ENCODE data around the gene ELP1. TPM values are rescaled to one million over a fixed set of nuclear protein-coding genes. Genes with fewer than 3 reads are reported as not detected.
A peak's percentile ranks its signal among the peaks of the same experiment; 100 is the strongest.
"Not testable (repeated sequence)": the region's sequence is repeated elsewhere in the genome, so short reads cannot be mapped to it uniquely, and the experiment has no call there.

Gene ELP1
- total RNA-seq, 1 donor, result 17.2 TPM

DNA sequence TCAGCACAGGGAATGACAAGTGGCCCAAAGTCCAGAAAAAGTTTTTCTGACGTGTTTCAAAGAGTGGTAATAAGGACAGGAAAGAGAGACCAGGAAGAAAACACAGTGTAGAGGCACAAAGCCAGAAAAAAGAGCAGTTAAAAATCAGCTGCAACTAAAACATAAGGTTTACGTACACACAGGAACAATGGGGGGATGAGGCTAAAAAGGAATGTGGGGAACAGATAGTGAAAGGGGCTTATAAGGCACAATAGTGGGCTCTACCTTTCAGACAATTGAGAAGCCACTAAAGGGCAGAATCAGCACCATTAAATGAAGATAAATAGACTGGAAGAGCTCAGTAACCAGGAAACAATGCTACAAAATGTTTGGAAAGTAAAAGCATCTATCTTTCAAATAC lies 5.5 kb downstream of the ELP1 start:
- no peak for DNase-seq (ENCODE audit: low read depth in 2 of 3, low spot score in 2 of 3)

DNA sequence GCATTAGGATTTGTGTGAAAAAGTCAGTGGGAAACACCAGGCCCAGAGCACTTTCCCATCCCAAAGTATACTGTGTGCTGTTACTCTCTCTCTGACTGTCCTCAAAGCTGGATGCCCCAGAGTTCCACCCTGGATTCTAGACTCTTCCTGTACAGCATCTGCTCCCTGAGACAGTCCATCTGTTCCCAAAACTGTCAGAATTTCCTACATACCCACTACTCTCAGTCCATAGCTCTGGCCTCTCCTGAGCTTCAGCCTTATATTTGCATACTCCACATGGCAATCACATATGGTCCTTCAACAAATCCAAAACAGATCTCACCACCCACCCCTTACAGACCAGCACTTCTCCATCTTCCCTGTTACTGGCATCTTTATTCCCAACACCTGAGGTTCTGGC lies 9.5 kb downstream of the ELP1 start:
- DNase-seq (ENCODE audit: low read depth in 2 of 3, low spot score in 2 of 3), result no peak

- no peak for DNase-seq (ENCODE audit: low read depth in 2 of 3, low spot score in 2 of 3)
These were observed 12.7 kb downstream of the ELP1 start for GRCh38 chr9:108921200-108921599.

- DNase-seq (ENCODE audit: low read depth in 2 of 3, low spot score in 2 of 3), result not testable (repeated sequence)
These were observed 13.5 kb downstream of the ELP1 start for GRCh38 chr9:108920401-108920800.

GRCh38 chr9:108919517-108919916 lies 14.4 kb downstream of the ELP1 start:
- DNase-seq (ENCODE audit: low read depth in 2 of 3, low spot score in 2 of 3), result no peak

- DNase-seq (ENCODE audit: low read depth in 2 of 3, low spot score in 2 of 3), result no peak
These were observed 20.5 kb downstream of the ELP1 start for GRCh38 chr9:108913391-108913790.

DNA sequence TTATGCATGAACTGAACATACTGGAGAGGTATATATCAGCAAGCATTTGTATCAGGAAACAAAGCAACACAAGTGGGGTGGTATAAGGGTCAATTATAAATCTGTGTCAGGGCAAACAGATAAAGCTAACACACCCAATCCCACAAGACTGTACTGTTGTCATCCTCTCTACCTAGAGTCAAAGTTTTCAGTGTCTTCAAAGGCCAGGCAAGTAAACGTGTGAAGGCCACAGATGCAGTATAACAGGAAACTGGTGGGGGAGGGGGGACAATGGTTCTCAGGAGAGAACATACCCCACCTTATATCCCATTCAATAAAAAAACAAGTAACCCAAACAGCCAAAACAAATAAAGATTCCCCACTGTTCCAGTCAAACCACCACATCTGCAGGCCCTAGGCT lies 22.1 kb downstream of the ELP1 start:
- no peak for DNase-seq (ENCODE audit: low read depth in 2 of 3, low spot score in 2 of 3)

- no peak for DNase-seq (ENCODE audit: low read depth in 2 of 3, low spot score in 2 of 3)
These were observed 23.0 kb downstream of the ELP1 start for GRCh38 chr9:108910914-108911313.

- DNase-seq (ENCODE audit: low read depth in 2 of 3, low spot score in 2 of 3), result no peak
These were observed 23.5 kb downstream of the ELP1 start for GRCh38 chr9:108910402-108910801.

DNA sequence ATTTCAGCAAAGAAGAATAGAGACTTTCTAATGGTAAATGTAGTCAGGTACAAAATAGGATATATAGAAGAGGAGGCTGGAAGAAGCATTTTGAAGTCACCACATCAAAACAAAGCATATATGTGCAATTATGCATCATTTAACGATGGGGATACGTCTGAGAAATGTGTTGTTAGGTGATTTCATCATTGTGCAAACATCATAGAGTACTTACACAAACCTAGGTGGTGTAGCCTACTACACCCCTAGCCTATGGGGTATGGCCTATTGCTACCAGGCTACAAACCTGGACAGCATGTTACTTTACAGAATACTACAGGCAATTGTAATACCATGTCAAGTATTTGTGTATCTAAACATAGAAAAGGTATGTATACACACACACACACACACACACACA lies 28.4 kb downstream of the ELP1 start:
- no peak for DNase-seq (ENCODE audit: low read depth in 2 of 3, low spot score in 2 of 3)

GRCh38 chr9:108904161-108904560 lies 29.8 kb downstream of the ELP1 start:
- DNase-seq (ENCODE audit: low read depth in 2 of 3, low spot score in 2 of 3), result no peak

DNA sequence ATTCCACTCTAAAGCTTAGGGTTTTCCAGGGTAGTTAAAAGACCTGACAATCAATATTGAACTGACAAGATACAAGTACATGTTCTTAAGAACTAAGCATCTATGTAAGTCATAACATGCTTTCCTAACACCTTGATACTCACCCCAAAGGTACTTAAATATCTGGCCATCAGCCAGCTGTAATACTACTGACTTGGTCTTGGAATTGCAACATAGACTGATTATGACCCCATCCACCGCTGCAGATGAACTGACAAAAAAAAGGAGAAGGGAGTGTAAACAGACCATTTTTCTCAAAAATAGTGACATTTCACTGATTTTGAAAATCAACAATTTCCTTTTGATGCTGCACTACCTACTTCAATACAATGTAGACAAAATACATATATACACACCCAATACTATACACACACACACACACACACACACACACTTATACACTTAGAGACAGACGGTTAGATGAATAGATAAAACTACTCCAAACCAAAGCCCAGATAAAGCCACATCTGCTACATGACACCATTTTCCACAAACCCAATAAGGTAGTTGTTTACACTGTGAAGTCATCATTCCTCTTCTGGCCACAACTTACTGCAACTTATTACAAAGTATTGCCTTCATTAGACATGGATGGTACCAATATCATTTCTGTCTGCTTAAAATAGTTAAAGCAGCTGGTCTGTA lies 30.4 kb downstream of the ELP1 start:
- no peak for DNase-seq (ENCODE audit: low read depth in 2 of 3, low spot score in 2 of 3)

- DNase-seq (ENCODE audit: low read depth in 2 of 3, low spot score in 2 of 3), result no peak
These were observed 33.7 kb downstream of the ELP1 start for GRCh38 chr9:108900176-108900575.

DNA sequence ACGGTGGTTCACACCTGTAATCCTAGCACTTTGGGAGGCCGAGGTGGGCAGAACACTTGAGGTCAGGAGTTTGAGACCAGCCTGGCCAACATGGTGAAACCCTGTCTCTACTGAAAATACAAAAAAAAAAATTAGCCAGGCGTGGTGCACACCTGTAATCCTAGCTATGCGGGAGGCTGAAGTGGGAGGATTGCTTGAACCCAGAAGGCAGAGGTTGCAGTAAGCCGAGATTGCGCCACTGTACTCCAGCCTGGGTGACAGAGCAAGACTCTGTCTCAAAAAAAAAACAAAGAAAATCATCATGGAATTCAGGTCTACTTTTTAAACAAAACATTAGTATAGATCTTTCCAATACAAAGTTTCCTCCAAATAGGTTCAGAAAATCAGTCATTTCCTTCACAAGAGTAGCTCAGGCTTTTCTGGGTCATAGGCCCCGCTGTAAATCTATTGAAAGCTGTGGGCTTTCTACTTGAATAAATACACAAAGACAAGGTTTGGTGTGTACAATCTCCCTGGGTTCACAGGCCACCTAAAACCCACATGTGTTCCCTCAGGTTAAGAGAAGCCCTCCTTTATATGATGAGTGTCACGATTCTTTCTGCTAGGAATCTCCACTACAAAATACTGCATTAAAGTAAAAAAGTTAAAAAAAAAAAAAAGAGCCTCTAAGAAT lies 34.8 kb downstream of the ELP1 start:
- not testable (repeated sequence) for DNase-seq (ENCODE audit: low read depth in 2 of 3, low spot score in 2 of 3)

- DNase-seq (ENCODE audit: low read depth in 2 of 3, low spot score in 2 of 3), result no peak
These were observed 36.4 kb downstream of the ELP1 start for GRCh38 chr9:108897324-108898096.

DNA sequence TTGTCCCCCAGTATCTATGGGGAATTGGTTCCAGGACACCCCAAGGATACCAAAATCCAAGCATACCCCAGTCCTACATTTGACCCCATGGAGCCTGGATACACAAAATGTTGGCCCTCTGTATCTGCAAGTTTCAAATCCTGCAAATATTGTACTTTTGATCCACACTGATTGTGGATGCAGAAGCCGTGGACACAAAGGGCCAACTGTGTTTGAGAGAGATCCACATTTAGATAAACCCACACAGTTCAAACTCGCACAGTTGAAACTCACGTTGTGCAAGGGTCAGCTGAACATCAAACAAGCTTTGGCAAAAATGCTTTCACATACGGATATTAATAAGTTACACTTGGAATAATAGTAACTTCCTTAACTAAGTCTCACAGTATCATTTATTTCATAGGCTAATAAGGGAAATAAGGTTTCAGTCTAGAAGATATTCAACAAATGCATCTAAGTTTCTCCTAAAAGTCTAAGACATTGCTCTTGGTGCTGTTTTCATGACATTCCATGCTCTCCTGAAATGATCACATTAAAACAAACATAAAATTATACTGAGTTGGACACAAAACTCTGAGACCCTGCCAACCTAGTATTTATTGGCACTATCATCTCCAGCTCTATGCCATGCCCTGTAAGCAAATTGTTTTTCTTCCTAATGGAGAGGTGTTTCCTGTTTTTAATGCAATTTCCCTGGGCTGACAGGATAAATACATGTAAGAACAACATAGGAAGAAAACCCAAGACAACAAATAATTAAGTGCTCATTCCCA lies 39.5 kb downstream of the ELP1 start:
- DNase-seq (ENCODE audit: low read depth in 2 of 3, low spot score in 2 of 3), result no peak

GRCh38 chr9:108889649-108890067 lies 44.3 kb downstream of the ELP1 start:
- DNase-seq (ENCODE audit: low read depth in 2 of 3, low spot score in 2 of 3), result peak in 1 of 3 donors; percentile 2

DNA sequence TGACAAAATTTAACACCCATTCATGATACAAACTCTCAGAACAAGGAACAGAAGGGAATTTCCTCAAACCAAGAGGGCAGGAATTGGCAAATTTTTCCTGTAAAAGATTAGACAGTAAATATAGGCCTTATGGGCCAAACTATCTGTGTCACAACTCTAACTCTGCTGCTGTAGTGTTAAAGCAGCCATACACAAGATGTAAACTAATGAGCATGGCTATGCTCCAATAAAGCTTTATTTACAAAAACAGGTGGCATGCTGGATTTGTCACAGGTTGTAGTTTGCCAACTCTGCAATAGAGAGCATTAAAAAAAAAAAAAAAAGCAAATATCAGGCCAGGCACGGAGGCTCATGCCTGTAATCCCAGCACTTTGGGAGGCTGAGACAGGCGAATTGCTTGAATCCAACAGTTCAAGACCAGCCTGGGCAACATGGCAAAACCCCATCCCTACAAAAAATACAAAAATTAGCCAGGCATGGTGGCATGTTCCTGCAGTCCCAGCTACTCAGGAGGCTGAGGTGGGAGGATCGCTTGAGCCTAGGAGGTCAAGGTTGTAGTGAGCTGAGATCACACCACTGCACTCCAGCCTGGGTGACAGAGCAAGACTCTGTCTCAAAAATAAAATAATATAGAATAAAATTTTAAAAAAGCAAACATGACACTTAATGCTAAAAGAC lies 47.2 kb downstream of the ELP1 start:
- DNase-seq (ENCODE audit: low read depth in 2 of 3, low spot score in 2 of 3), result not testable (repeated sequence)

GRCh38 chr9:108885643-108886348 lies 48.1 kb downstream of the ELP1 start:
- peak in 1 of 3 donors; percentile 24 for DNase-seq (ENCODE audit: low read depth in 2 of 3, low spot score in 2 of 3)

GRCh38 chr9:108884701-108885100 lies 49.2 kb downstream of the ELP1 start:
- no peak for DNase-seq (ENCODE audit: low read depth in 2 of 3, low spot score in 2 of 3)
